ENCODE results near the gene NLRP12.
"Not testable (repeated sequence)": the region's sequence is repeated elsewhere in the genome, so short reads cannot be mapped to it uniquely, and the experiment has no call there.

NLRP12 gene

GRCh38 chr19:53824134-53824611, at the start of gene NLRP12:
NLRP12 (minus strand) TSS chr19:53824314; CDS start chr19:53824174, 140 bp downstream.
- no peak for DNase-seq (ENCODE audit: low read depth in 2 of 3, low spot score in 2 of 3)

- no peak for DNase-seq (ENCODE audit: low read depth in 2 of 3, low spot score in 2 of 3)
Observed at GRCh38 chr19:53872762-53873161, 48.6 kb upstream of the NLRP12 start.

- no peak for DNase-seq (ENCODE audit: low read depth in 2 of 3, low spot score in 2 of 3)
Observed at GRCh38 chr19:53871454-53871853, 47.3 kb upstream of the NLRP12 start.

GRCh38 chr19:53870485-53870844, 46.4 kb upstream of the NLRP12 start:
- no peak for DNase-seq (ENCODE audit: low read depth in 2 of 3, low spot score in 2 of 3)

- not testable (repeated sequence) for DNase-seq (ENCODE audit: low read depth in 2 of 3, low spot score in 2 of 3)
Observed at GRCh38 chr19:53869805-53870484, 45.8 kb upstream of the NLRP12 start.

- peak; percentile 77 to 80 (median 78) for DNase-seq (ENCODE audit: low read depth in 2 of 3, low spot score in 2 of 3)
Observed at GRCh38 chr19:53868892-53869804, 45.0 kb upstream of the NLRP12 start.

GRCh38 chr19:53868091-53868891, 44.2 kb upstream of the NLRP12 start:
- DNase-seq (ENCODE audit: low read depth in 2 of 3, low spot score in 2 of 3), result no peak

- peak; percentile 96 to 98 (median 98) for DNase-seq (ENCODE audit: low read depth in 2 of 3, low spot score in 2 of 3)
Observed at GRCh38 chr19:53867225-53868090, 43.3 kb upstream of the NLRP12 start, which contains the start of gene MYADM. MYADM (plus strand) TSS chr19:53867883; CDS start chr19:53873530, 5,647 bp downstream.

- DNase-seq (ENCODE audit: low read depth in 2 of 3, low spot score in 2 of 3), result no peak
Observed at GRCh38 chr19:53866865-53867224, 42.7 kb upstream of the NLRP12 start.

GRCh38 chr19:53865918-53866864, 42.1 kb upstream of the NLRP12 start:
- DNase-seq (ENCODE audit: low read depth in 2 of 3, low spot score in 2 of 3), result no peak

GRCh38 chr19:53865523-53865917, 41.4 kb upstream of the NLRP12 start:
- no peak for DNase-seq (ENCODE audit: low read depth in 2 of 3, low spot score in 2 of 3)

- DNase-seq (ENCODE audit: low read depth in 2 of 3, low spot score in 2 of 3), result no peak
Observed at GRCh38 chr19:53864308-53864836, 40.3 kb upstream of the NLRP12 start.

- DNase-seq (ENCODE audit: low read depth in 2 of 3, low spot score in 2 of 3), result no peak
Observed at GRCh38 chr19:53853707-53854106, 29.6 kb upstream of the NLRP12 start.

- DNase-seq (ENCODE audit: low read depth in 2 of 3, low spot score in 2 of 3), result no peak
Observed at GRCh38 chr19:53849237-53849676, 25.1 kb upstream of the NLRP12 start.

- DNase-seq (ENCODE audit: low read depth in 2 of 3, low spot score in 2 of 3), result no peak
Observed at GRCh38 chr19:53847555-53847954, 23.4 kb upstream of the NLRP12 start.

GRCh38 chr19:53844849-53845246, 20.7 kb upstream of the NLRP12 start:
- DNase-seq (ENCODE audit: low read depth in 2 of 3, low spot score in 2 of 3), result no peak

- not testable (repeated sequence) for DNase-seq (ENCODE audit: low read depth in 2 of 3, low spot score in 2 of 3)
Observed at GRCh38 chr19:53840914-53841313, 16.8 kb upstream of the NLRP12 start.

GRCh38 chr19:53840241-53840640, 16.1 kb upstream of the NLRP12 start:
- not testable (repeated sequence) for DNase-seq (ENCODE audit: low read depth in 2 of 3, low spot score in 2 of 3)

GRCh38 chr19:53838446-53838845, 14.3 kb upstream of the NLRP12 start:
- not testable (repeated sequence) for DNase-seq (ENCODE audit: low read depth in 2 of 3, low spot score in 2 of 3)

Data from activated CD8-positive, alpha-beta memory T cell treated with anti-CD3 and anti-CD28 coated beads for 48 hours (primary cell).